Fibroblast of skin of left quadriceps (primary cell): Measurements from ENCODE around the gene KRT17.
"Not testable (repeated sequence)": the region's sequence is repeated elsewhere in the genome, so short reads cannot be mapped to it uniquely, and the experiment has no call there.

ENCODE experiments used
- DNase-seq, 2 experiments: peaks; one replicate each; pipeline ENCODE4 v3.0.0-alpha.2; 2013; ENCODE audit warnings: low read depth in 2 of 2

The KRT17 gene

DNA sequence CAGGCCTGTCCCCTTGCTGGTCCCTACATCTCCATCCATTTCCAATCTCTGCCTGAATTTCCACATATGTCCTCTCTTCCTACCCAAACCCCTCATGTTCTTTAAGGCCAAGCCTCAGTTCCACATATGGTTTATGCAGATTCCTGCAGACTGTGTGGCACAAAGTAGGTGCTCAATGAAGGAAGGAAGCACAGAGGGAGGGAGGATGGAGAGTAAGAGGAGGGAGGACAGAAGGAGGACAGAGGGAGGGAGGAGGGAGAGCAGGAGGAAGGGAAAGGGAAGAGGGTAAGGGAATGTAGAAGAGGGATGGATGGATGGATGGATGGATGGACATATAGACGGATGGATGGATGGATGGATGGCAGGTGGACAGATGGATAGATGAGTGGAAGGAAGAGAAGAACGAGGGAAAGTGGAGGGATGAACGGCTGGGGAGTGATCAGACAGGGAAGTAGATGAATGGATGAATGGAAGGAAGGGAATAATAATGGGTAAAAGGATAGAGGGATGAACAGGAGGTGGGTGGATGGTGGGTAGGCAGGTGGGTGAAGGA lies 29.9 kb downstream of the KRT17 start:
- DNase-seq, result no peak

DNA sequence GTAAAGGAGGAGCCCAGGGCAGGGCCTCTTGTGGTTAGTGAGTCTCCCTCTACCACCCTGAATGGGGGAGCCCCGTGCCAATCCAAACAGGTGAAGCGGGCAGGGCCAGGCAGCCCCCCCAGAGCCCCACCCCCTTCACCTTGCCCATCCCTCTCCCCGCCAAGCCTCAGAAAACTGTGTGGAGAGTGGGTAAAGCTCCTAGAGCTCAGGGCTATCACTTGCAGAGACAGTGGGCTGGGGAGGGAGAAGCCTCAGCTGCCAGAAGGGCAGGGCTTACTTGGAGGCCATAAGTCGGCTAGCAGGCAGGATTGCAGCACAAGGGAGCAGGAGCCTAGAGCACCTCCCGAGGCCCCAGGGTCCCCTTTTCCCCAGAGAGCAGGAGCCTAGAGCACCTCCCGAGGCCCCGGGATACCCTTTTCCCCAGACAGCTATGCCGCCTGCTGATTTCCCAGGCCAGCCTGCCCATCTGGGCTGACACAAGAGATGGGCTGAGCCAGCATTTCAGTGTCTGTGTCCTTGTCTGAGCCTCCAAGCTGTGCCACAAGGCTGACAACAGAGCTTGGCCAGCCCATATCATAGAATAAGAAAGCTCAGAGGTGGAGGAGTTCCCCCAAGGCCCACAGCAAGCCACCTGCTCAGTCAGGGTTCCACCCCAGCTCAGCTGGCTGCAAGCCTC lies 30.9 kb downstream of the KRT17 start:
- no peak for DNase-seq

GRCh38 chr17:41592601-41593305 lies 31.6 kb downstream of the KRT17 start:
- DNase-seq, result no peak

- no peak for DNase-seq
These were observed 35.1 kb downstream of the KRT17 start for GRCh38 chr17:41589301-41589700.

GRCh38 chr17:41588126-41588810 lies 36.1 kb downstream of the KRT17 start:
- DNase-seq, result no peak

GRCh38 chr17:41586863-41587495 lies 37.4 kb downstream of the KRT17 start, which contains the start of gene KRT14:
TSS of gene KRT14 (minus strand) at chr17:41586895. CDS start at chr17:41586834, 61 bp downstream.
- DNase-seq, result no peak

DNA sequence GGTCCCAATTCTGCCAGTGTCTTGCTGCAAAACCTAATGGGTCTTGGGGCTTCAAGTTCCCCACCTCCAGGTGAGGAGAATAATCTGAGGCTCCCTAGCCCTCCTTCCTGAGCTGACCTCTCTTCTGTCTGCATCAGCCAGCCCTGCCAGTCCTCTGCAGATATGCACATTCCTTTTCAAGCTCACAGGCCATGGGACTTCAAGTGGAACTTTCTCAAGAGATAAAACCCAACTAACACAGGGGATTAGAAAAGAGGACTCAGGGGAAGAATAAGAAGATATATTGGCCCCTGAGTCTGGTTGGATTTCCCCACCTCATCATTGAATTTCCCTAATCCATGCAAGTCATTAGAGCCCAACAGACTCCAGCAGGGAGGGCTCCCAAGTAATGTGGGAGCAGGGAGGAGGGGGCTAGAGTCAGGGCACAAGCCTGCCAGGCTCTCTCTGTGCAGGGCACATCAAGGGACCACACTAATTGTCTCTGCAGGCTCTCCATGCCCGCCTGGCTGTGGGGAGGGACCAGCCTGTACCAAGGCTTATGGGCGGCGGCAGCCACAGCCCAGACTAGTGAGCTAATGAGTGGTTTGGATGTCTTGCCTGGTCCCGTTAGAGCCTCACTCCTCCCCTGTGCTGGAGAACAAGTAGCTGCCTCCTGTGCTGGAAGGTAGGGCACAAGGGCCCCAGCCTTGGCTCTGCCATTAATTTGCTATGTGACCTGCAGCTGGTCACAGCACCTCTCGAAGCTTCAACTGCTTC lies 38.9 kb downstream of the KRT17 start:
- DNase-seq, result no peak

DNA sequence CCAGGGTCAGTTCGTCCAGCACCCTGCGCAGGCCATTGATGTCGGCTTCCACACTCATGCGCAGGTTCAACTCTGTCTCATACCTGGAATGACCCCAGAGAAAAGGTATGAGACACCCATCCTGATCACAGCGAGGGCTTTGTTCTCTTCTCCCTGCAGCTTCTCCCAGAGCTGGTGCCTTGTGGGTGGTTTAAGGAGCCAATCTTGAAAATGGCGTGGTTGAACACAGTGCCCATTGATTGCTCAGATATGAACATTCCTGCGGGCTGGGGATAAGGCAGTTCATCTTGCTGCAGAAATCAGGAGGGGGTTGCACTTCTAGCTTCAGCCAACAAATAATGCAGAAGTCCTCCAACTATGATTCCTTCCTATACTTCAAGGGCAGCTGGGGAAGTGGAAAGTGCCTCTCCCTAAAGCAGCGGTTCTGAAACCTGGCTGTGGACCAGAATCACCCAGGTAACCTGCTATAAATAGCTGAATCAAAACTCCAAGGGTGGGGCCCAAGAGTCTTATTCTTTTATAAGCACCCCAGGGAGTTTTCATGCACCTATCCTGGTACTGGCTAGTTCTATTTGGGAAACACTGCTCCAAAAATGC lies 39.9 kb downstream of the KRT17 start:
- not testable (repeated sequence) for DNase-seq

DNA sequence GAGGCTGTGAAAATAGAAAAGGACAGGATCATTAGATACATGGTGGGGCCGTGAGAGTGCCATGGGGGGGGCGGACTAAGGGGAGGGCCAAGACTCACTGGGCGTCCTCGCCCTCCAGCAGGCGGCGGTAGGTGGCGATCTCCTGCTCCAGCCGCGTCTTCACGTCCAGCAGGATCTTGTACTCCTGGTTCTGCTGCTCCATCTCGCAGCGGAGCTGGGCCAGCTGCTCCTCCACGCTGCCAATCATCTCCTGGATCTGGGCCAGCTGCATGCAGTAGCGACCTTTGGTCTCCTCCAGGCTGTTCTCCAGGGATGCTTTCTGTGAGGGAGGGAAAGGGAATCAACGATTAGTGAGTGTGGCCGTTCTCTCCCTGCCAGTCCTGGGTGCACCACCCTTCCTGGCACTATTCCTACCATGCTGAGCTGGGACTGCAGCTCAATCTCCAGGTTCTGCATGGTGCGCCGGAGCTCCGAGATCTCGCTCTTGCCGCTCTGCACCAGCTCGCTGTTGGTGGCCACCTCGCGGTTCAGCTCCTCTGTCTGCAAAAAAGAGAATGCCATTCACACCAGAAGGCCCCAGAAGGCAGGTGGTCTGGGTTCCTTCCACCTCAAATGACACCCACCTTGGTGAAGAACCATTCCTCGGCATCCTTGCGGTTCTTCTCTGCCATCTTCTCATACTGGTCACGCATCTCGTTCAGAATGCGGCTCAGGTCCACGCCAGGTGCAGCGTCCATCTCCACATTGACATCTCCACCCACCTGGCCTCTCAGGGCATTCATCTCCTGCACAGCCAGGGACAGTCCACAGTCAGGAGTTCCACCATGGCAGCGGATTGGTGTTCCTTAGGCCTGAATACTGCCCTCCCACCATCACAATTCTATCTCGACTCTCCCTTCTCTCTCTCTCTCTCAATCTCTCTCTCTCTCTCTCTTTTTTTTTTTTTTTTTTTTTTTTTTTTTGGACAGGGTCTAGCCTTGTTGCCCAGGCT lies 40.9 kb downstream of the KRT17 start:
- DNase-seq, result no peak

DNA sequence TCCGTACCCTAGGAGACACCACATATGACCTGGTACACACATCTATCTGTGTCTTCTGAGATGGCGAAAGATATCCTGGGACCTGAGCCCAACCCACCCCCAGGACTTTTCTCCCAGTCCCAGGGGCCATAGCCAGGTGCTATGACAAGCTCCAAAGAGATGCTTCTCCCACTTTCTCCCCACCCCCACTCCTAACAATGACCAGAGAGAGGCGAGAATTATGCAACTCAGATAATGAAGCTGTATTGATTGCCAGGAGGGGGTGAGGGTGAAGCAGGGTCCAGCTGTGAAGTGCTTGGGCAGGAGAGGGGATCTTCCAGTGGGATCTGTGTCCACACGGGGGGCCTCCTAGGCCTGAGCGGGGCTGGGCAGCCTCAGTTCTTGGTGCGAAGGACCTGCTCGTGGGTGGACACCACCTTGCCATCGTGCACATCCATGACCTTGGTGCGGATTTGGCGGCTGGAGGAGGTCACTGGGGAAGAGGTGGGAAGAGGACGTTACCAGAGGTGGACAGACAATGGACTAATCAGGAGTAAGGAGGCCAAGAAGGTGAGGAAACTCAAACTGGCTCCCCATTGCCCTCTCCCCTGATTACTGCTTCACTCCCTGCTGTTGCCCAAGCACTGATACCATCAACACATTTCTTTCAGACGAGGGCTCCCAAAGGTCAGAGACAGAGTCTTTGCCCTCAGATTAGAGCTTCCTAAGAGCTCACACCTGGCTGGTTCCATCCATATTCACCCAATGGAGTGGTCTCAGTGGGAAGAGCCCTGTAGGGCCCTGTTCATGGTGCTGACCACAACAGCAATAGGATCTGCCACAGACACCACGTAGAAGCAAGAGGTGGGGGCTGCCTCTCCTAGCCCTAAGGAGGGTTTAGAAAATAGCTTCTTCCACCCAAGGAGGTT lies 42.1 kb downstream of the KRT17 start:
- not testable (repeated sequence) for DNase-seq

GRCh38 chr17:41581366-41582060 lies 42.9 kb downstream of the KRT17 start:
- no peak for DNase-seq

GRCh38 chr17:41580687-41581365 lies 43.5 kb downstream of the KRT17 start:
- DNase-seq, result no peak

DNA sequence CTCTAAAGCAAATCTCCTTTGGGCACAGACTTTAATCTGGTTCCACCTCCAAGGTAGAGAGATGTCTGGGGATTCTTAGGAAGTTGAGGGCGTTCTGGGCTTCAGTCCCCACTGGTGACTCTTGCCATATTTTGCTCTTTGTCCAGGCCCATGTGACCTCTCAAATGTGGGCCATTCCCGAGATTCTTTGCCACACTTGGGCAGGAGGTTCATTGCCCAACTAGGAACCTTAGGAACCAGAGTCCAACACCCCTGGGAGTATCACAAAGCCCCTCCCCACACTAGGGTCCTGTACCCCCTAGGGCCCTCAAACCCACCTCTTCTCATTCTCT lies 44.2 kb downstream of the KRT17 start:
- no peak for DNase-seq

- DNase-seq, result peak; percentile 36 to 50
These were observed 44.7 kb downstream of the KRT17 start for GRCh38 chr17:41579484-41580243.

DNA sequence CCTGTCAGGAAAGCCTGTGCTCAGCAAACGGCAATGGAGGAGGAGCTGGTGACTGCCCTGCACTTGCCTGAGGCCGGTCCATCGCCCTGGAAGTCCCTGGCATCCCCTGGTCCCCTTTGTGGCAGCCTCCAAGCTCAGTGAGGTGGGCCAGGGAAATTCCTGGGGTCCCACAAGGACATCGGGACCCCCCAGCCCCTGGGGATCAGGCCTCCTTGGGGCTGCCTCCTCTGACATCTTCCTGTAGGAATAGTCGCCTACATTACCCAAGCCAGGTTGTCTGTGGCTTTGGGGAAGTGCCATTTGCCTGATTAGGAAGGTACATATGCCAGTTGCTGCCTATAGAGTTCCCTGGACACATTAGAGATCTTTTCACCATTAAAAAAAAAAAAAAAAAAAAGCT lies 45.4 kb downstream of the KRT17 start:
- no peak for DNase-seq

GRCh38 chr17:41578538-41578937 lies 45.8 kb downstream of the KRT17 start:
- no peak for DNase-seq

- DNase-seq, result not testable (repeated sequence)
These were observed 47.6 kb downstream of the KRT17 start for GRCh38 chr17:41576740-41577139.
